ENCODE results near the gene PTCD2. TPM values are rescaled to one million over a fixed set of nuclear protein-coding genes. Genes with fewer than 3 reads are reported as not detected.

Gene PTCD2
- total and polyA plus RNA-seq, 2 of the 8 experiments (the other 6 are each of a cell fraction or from before 2014, with no cell fraction given): 7.3 to 15.4 TPM

- TF ChIP-seq, protein P1, sequence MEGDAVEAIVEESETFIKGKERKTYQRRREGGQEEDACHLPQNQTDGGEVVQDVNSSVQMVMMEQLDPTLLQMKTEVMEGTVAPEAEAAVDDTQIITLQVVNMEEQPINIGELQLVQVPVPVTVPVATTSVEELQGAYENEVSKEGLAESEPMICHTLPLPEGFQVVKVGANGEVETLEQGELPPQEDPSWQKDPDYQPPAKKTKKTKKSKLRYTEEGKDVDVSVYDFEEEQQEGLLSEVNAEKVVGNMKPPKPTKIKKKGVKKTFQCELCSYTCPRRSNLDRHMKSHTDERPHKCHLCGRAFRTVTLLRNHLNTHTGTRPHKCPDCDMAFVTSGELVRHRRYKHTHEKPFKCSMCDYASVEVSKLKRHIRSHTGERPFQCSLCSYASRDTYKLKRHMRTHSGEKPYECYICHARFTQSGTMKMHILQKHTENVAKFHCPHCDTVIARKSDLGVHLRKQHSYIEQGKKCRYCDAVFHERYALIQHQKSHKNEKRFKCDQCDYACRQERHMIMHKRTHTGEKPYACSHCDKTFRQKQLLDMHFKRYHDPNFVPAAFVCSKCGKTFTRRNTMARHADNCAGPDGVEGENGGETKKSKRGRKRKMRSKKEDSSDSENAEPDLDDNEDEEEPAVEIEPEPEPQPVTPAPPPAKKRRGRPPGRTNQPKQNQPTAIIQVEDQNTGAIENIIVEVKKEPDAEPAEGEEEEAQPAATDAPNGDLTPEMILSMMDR (IDR thresholded peaks at IDR 0.05; ENCODE audit: control extremely low read depth in 1 of 3, insufficient read depth in 1 of 3, low read depth in 1 of 3, low read length in 3 of 3): no peak
- no peak for TF ChIP-seq POU5F1 (IDR thresholded peaks at IDR 0.05; ENCODE audit: low read depth, low read length)
- no peak for TF ChIP-seq JUND (IDR thresholded peaks at IDR 0.05; ENCODE audit: low read length)
Observed at GRCh38 chr5:72377910-72378638, 57.9 kb downstream of the PTCD2 start (continued).

All from H1 (cell line).